ENCODE measurements around the gene SCN4A. TPM values are rescaled to one million over a fixed set of nuclear protein-coding genes. Genes with fewer than 3 reads are reported as not detected.
A peak's percentile ranks its signal among the peaks of the same experiment; 100 is the strongest.
"Not testable (repeated sequence)": the region's sequence is repeated elsewhere in the genome, so short reads cannot be mapped to it uniquely, and the experiment has no call there.

The SCN4A gene
- total RNA-seq, 1 experiment from 2014 or later = not detected

- intact Hi-C loops (cut with micrococcal nuclease); POLR2A ChIA-PET (ENCODE audit: unreplicated experiment); BruUV-seq (replicated peaks); H3K4me1 ChIP-seq (ENCODE audit: insufficient read depth, low read length); H3K4me3 ChIP-seq (ENCODE audit: low read length); H3K9me3 ChIP-seq (ENCODE audit: low read length); H4K20me1 ChIP-seq (ENCODE audit: low read length); H3K27ac ChIP-seq (ENCODE audit: low read length); H3K9me2 ChIP-seq (replicated peaks; ENCODE audit: low read length); H3F3A ChIP-seq (ENCODE audit: low read length, unreplicated experiment); H3K9ac ChIP-seq (ENCODE audit: low read length); H3K27me3 ChIP-seq (ENCODE audit: low read length); H3K36me3 ChIP-seq (ENCODE audit: low read depth, low read length); H3K79me2 ChIP-seq (ENCODE audit: low read length): not testable (repeated sequence)
- peak; percentile 41 for TF ChIP-seq CTCF (conservative IDR thresholded peaks at IDR 0.05; ENCODE audit: low read depth, low read length)
- CTCF ChIA-PET = interaction anchor here (0.6 to 1.0 kb wide), 3 partner anchors 23 to 337 kb away, joined by 3 to 5 read pairs (median 3); partner anchors contain the start of gene GH1
- DNase-seq (peak; percentile 50), ATAC-seq (peak; percentile 88)
- peak overlapping the region; percentile 29; the same call in 1 of the 2 replicates for H2AFZ ChIP-seq (ENCODE audit: low read length)
- peak overlapping the region; percentile 40; the same call in 1 of the 2 replicates for H3K4me2 ChIP-seq (ENCODE audit: low read length)
These were observed 83.5 kb downstream of the SCN4A start for GRCh38 chr17:63889026-63889848.

Other genes starting within 250 kb of the SCN4A start
- 17.9 and 26.3 TPM in 2 replicates for gene STRADA, start 231.1 kb downstream of the SCN4A start, total RNA-seq (2014; rRNA removed)
- gene CCDC47, start 199.3 kb downstream of the SCN4A start, total RNA-seq (2014; rRNA removed) = 147 and 163 TPM in 2 replicates
- gene DDX42, start 198.7 kb downstream of the SCN4A start, total RNA-seq (2014; rRNA removed) = 72.4 and 89.0 TPM in 2 replicates
- 163 and 205 TPM in 2 replicates for gene PSMC5, start 145.5 kb downstream of the SCN4A start, total RNA-seq (2014; rRNA removed)
- 82.4 and 112 TPM in 2 replicates for gene FTSJ3, start 145.3 kb downstream of the SCN4A start, total RNA-seq (2014; rRNA removed)
- gene SMARCD2, start 130.2 kb downstream of the SCN4A start, total RNA-seq (2014; rRNA removed) = 152 and 156 TPM in 2 replicates
- not detected in 2 replicates for gene CSH2, start 99.2 kb downstream of the SCN4A start, total RNA-seq (2014; rRNA removed)
- gene GH2, start 91.0 kb downstream of the SCN4A start, total RNA-seq (2014; rRNA removed) = not detected in 2 replicates
- not detected in 2 replicates for gene CSH1, start 76.3 kb downstream of the SCN4A start, total RNA-seq (2014; rRNA removed)
- not detected in 2 replicates for gene CSHL1, start 61.7 kb downstream of the SCN4A start, total RNA-seq (2014; rRNA removed)
- not detected in 2 replicates for gene GH1, start 54.1 kb downstream of the SCN4A start, total RNA-seq (2014; rRNA removed)
- gene CD79B, start 40.6 kb downstream of the SCN4A start, total RNA-seq (2014; rRNA removed) = not detected in 2 replicates
- 0.77 and 1.2 TPM in 2 replicates for gene PRR29, start 25.4 kb upstream of the SCN4A start, total RNA-seq (2014; rRNA removed)
- gene ICAM2, start 47.7 kb upstream of the SCN4A start, total RNA-seq (2014; rRNA removed) = not detected in 2 replicates
- 13.5 and 17.9 TPM in 2 replicates for gene ERN1, start 157.2 kb upstream of the SCN4A start, total RNA-seq (2014; rRNA removed)

All from PC-3 (cell line).